GM19395 (cell line): ENCODE results near the gene SPARC.

Source experiments
- ATAC-seq: cut with Tn5 transposase; IDR thresholded peaks from one replicate; pipeline ENCODE4 v1.9.1; 2021; ENCODE audit warnings: mild to moderate bottlenecking, moderate library complexity; ENCODE audit not compliant: unreplicated experiment

SPARC gene

DNA sequence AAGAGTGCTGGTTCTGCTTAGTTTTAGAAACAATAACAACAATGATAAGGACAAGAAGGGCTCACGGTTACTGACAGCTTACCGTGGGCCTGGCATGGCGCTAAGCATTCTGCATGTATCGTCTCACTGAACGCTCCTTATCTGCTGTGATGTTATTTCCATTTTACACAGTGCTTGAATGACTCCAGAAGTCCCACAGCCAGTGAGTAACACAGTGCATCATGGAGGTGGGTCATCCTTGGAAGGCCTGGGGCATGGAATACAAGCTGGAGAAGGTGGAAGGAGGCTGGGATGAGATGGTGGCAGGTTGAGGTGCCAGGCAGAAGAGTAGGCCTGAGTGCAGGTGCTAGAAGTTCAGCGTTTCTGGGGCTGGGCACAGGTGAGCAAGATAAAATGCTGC, 59.1 kb downstream of the SPARC start:
- ATAC-seq: no peak

GRCh38 chr5:151625285-151625684, 61.4 kb downstream of the SPARC start:
- no peak for ATAC-seq

GRCh38 chr5:151624476-151624875, 62.2 kb downstream of the SPARC start:
- no peak for ATAC-seq

GRCh38 chr5:151622367-151623088, 64.2 kb downstream of the SPARC start:
- ATAC-seq: no peak

DNA sequence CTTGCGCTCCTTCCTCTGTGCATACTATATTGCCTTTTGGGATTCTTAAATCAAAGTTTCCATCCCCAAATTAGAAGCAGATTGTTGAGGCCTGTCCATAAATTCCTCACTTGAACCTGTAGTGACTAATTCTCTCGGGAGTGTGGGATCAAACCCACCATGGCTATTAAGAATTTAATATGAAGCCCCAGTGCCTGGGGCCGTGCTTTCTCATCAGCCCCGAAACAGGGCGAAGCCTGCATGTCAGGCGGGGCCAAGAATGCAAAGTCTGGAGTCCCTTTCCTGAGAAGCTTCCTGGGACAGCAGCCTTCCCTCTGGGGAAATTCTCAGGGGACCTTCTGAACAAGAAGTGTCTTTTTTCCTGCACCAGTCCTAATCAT, 66.3 kb downstream of the SPARC start:
- ATAC-seq: no peak

DNA sequence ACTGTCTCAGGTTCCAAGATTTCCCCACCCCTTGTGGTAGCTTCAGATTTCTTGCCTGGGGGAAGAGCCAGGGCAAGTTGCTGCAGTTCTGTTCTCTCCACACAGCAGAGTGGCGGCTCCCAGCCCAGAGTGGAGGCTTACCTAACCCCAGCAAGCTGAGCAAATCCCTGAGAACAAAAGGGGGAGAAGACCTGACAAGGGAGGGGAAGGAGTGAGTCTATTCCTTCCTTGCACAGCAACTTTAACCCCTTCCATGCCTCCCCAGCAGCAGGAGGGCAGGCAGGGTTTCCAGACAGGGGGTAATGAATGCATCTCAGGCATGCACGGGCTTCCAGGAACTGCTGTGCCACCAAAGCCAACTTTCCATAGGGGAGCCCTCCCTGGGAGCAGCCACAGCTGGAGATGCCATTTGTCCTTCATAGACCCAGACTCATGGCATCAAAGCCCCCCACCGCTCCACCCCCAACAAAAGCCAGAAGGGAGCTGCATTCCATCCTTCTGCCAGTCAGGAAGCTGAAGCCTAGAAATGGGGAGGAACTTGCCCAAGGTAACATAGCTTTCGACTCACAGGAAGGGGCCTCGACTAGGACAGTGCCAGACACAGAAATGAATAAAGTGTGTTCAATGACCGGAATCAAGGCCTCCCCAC, 66.8 kb downstream of the SPARC start:
- ATAC-seq: no peak

- ATAC-seq: no peak
Observed at GRCh38 chr5:151618907-151619306, 67.8 kb downstream of the SPARC start.

GRCh38 chr5:151617841-151618710, 68.6 kb downstream of the SPARC start:
- ATAC-seq: no peak

- no peak for ATAC-seq
Observed at GRCh38 chr5:151617383-151617840, 69.3 kb downstream of the SPARC start.

DNA sequence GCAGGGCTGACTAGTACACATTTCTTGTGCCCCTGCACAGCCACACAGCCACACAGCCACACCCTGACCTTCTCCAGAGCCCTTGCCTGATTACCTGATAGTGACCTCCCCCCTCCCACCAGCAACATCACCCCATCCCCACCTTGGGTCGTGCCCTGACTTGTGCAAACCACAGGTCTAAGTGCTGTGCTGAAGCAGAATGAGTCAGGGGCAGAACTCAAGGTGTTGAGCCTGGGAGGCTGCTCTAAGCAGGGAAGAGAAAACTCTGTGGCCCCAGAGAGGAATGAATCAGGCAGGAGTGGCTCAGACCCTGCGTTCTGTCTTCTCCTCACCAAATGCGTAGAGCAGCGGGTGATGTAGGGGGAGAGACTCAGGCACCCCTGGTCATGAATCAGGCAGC, 71.3 kb downstream of the SPARC start:
- no peak for ATAC-seq

DNA sequence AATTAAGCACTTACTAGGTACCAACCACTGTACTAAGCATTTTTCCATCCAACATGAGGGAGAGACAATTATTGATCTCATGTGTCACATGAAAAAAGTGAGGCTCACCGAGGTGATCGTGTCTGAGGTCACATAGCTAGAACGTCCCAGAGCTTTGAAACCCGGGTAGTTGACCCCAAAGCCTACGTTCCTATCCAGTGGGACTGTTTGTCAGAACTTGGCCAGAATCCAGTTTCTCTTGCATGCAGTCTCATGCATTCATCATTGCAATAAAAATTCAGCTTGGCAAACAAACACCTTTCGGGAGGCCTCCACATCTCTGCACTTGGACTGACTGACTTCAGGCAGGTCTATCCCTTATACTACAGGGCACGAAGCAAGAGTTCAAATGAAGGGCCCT, 72.2 kb downstream of the SPARC start:
- ATAC-seq: no peak

- peak; percentile 79 for ATAC-seq
Observed at GRCh38 chr5:151612689-151613427, 73.9 kb downstream of the SPARC start.

DNA sequence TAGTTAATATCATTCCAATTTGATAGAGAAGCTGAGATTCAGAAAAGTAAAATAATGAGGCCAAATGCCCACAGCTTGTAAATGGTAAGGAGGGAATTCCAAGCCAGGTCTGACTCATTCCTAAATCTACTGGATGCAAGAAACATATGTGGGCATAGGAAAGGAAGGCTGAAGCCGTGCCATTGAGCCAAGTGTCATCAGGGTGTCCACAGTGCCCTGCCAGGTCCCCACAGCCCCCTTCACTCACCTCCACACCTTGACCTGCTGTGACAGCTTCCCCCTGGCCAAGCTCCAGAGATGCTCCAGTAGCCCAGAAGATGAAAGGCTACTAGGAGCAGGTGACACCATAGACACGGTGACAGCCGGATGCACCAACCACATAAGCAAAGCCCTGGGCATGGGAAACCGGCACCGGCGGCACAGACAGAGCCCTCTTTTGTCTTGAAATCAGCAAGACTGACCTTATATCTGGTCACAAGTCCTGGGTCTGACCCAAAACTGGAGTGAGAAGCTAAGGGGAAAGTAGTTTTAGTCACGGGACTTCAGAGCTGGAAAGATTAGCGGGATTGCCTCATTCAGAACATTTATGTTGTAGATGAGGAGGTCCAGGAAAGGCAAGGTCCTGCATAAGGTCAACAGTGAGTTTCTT, 75.5 kb downstream of the SPARC start:
- no peak for ATAC-seq
